Uterus (tissue), 2 donors: ENCODE data around the gene IRS1.

Source experiments
- CTCF ChIP-seq, 4 experiments: fragments of 200-600 bp in 2 of 4; fragments of 450-650 bp in 2 of 4; sonication (generic) in 2 of 4; IDR thresholded peaks; one replicate each; pipeline ENCODE4 v1.5.1; 2016 to 2019; ENCODE audit warnings: antibody characterized with exemption in 4 of 4, mild to moderate bottlenecking in 2 of 4, moderate library complexity in 1 of 4
- POLR2A ChIP-seq, 2 donors: fragments of 450-650 bp; IDR thresholded peaks; one replicate each; pipeline ENCODE4 v1.6.1; 2016; ENCODE audit warnings: antibody characterized with exemption in 2 of 2, mild to moderate bottlenecking in 1 of 2, moderate library complexity in 1 of 2

GRCh38 chr2:226849349-226849748, 49.7 kb upstream of the IRS1 start:
- TF ChIP-seq CTCF (IDR thresholded peaks at IDR 0.05) (no peak), POLR2A (IDR thresholded peaks at IDR 0.05) (no peak)
